ENCODE results near the gene USP44.

DNA sequence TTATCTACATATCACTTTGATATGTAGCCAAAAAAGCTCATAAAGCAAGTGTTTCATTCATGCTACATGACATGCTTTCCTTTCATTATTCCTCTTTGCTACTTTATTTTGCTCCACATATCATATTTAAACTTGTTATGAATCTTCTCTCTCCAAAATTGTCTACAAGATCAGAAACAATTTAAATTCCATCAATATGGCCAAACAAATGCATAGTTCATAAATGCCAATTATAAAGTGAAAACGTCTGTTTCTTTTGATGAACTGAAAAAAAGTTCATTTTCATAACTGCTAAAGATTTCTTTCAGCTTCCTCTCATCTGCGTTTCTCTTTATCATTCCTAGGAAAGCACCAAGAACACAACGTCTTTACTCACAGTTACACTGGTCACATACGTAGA is 22.8 kb downstream of the USP44 start:
- TF ChIP-seq, protein P1, sequence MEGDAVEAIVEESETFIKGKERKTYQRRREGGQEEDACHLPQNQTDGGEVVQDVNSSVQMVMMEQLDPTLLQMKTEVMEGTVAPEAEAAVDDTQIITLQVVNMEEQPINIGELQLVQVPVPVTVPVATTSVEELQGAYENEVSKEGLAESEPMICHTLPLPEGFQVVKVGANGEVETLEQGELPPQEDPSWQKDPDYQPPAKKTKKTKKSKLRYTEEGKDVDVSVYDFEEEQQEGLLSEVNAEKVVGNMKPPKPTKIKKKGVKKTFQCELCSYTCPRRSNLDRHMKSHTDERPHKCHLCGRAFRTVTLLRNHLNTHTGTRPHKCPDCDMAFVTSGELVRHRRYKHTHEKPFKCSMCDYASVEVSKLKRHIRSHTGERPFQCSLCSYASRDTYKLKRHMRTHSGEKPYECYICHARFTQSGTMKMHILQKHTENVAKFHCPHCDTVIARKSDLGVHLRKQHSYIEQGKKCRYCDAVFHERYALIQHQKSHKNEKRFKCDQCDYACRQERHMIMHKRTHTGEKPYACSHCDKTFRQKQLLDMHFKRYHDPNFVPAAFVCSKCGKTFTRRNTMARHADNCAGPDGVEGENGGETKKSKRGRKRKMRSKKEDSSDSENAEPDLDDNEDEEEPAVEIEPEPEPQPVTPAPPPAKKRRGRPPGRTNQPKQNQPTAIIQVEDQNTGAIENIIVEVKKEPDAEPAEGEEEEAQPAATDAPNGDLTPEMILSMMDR (IDR thresholded peaks at IDR 0.05) = no peak
- TF ChIP-seq POLR2AphosphoS5 (IDR thresholded peaks at IDR 0.05) (no peak), POLR2A (IDR thresholded peaks at IDR 0.05; ENCODE audit: low read depth) (no peak)

Data from esophagus muscularis mucosa (tissue), 3 donors.